ENCODE measurements around the gene PGBD5.
A peak's percentile ranks its signal among the peaks of the same experiment; 100 is the strongest.

PGBD5 gene

DNA sequence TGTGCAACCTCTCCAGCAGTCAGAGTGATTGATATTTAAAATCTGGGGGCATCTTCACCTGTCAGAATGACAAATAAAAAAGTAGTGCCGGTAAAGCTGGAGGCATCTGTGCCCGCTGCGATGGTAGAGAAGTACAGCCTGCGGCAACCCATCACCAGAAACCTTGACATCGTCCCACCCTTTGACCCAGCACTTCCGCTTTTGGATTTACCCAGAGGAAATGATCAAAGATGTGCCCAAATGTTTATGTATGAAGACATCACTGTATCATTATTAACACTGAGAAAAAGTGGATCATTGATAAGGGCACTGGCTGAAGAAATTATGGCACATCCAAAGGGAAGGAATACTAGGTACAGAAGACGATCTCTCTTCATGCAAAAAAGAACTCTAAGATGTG lies 96.0 kb downstream of the PGBD5 start:
- H4K8ac ChIP-seq (ENCODE audit: low read length): no peak overlapping the region
- H3K27ac ChIP-seq (ENCODE audit: low read length, poor library complexity, severe bottlenecking): no peak overlapping the region
- H3K36me3 ChIP-seq (ENCODE audit: control insufficient read depth in 1 of 2, insufficient read depth in 2 of 2, low read depth in 1 of 2, low read length in 2 of 2): no peaks in the 10 kb centered on the region
- H3K9ac ChIP-seq (ENCODE audit: low read length): no peak overlapping the region
- DNase-seq: no peak
- no peak overlapping the region for H2BK12ac ChIP-seq (ENCODE audit: low read length in 2 of 2)
- no peak overlapping the region for H2BK5ac ChIP-seq (ENCODE audit: low read depth, low read length, poor library complexity, severe bottlenecking)
- no peak overlapping the region for H2AFZ ChIP-seq (ENCODE audit: low read depth, low read length)
- no peak overlapping the region for H2BK15ac ChIP-seq (ENCODE audit: low read depth, poor library complexity, severe bottlenecking)
- peaks cover 6% of the 10 kb centered on the region for H3K4me1 ChIP-seq (ENCODE audit: control insufficient read depth, insufficient read depth, low read depth, low read length)
- no peak overlapping the region for H3K23ac ChIP-seq (ENCODE audit: low read length in 2 of 2)
- no peak overlapping the region for H2BK120ac ChIP-seq (ENCODE audit: low read depth, low read length)
- no peaks in the 10 kb centered on the region for H3K79me1 ChIP-seq (replicated peaks; ENCODE audit: low read length, poor library complexity, severe bottlenecking)
- H3K4ac ChIP-seq (ENCODE audit: low read depth in 1 of 2, low read length in 2 of 2): no peak overlapping the region
- no peak overlapping the region for H4K91ac ChIP-seq (ENCODE audit: low read length)
- no peaks in the 10 kb centered on the region for H3K9me3 ChIP-seq (ENCODE audit: control insufficient read depth, low read length)
- 98% methylated on average over 5 of the region's 7 CpGs for WGBS
- no peak overlapping the region for H3K18ac ChIP-seq (ENCODE audit: low read depth in 1 of 2, low read length in 2 of 2)
- peaks cover 0 to 17% of the 10 kb centered on the region in 2 experiments for H3K27me3 ChIP-seq (ENCODE audit: control insufficient read depth in 1 of 2, insufficient read depth in 1 of 2, low read length in 2 of 2)
- no peak overlapping the region for H3K14ac ChIP-seq (ENCODE audit: low read length in 2 of 2)
- no peak overlapping the region for H3K4me2 ChIP-seq (ENCODE audit: low read length, poor library complexity, severe bottlenecking)
- H2AK5ac ChIP-seq (ENCODE audit: low read length, severe bottlenecking): no peak overlapping the region
- no peak overlapping the region for H3K4me3 ChIP-seq (ENCODE audit: insufficient read depth in 1 of 2, low read depth in 1 of 2, low read length in 2 of 2)

GRCh38 chr1:230328342-230329015 lies 97.7 kb downstream of the PGBD5 start:
- Histone ChIP-seq H3K4me2 (ENCODE audit: low read length, poor library complexity, severe bottlenecking) (no peak overlapping the region), H3K4ac (ENCODE audit: low read depth in 1 of 2, low read length in 2 of 2) (no peak overlapping the region), H2BK5ac (ENCODE audit: low read depth, low read length, poor library complexity, severe bottlenecking) (no peak overlapping the region), H2AFZ (ENCODE audit: low read depth, low read length) (no peak overlapping the region), H2BK15ac (ENCODE audit: low read depth, poor library complexity, severe bottlenecking) (no peak overlapping the region), H3K36me3 (ENCODE audit: control insufficient read depth in 1 of 2, insufficient read depth in 2 of 2, low read depth in 1 of 2, low read length in 2 of 2) (no peaks in the 10 kb centered on the region), H3K4me3 (ENCODE audit: insufficient read depth in 1 of 2, low read depth in 1 of 2, low read length in 2 of 2) (no peak overlapping the region), H3K14ac (ENCODE audit: low read length in 2 of 2) (no peak overlapping the region), H3K79me1 (replicated peaks; ENCODE audit: low read length, poor library complexity, severe bottlenecking) (no peaks in the 10 kb centered on the region), H3K18ac (ENCODE audit: low read depth in 1 of 2, low read length in 2 of 2) (no peak overlapping the region), H3K27me3 (ENCODE audit: control insufficient read depth in 1 of 2, insufficient read depth in 1 of 2, low read length in 2 of 2) (peaks cover 0 to 16% of the 10 kb centered on the region in 2 experiments), H2AK5ac (ENCODE audit: low read length, severe bottlenecking) (no peak overlapping the region), H2BK12ac (ENCODE audit: low read length in 2 of 2) (no peak overlapping the region), H3K4me1 (ENCODE audit: control insufficient read depth, insufficient read depth, low read depth, low read length) (peaks cover 6% of the 10 kb centered on the region), H4K91ac (ENCODE audit: low read length) (no peak overlapping the region), H4K8ac (ENCODE audit: low read length) (no peak overlapping the region), H3K9me3 (ENCODE audit: control insufficient read depth, low read length) (no peaks in the 10 kb centered on the region), H3K23ac (ENCODE audit: low read length in 2 of 2) (no peak overlapping the region), H3K9ac (ENCODE audit: low read length) (no peak overlapping the region), H3K27ac (ENCODE audit: low read length, poor library complexity, severe bottlenecking) (no peak overlapping the region), H2BK120ac (ENCODE audit: low read depth, low read length) (no peak overlapping the region)
- peak; percentile 4 for DNase-seq
- WGBS: 79% methylated on average over 7 of the region's 7 CpGs

- no peak overlapping the region for H2BK12ac ChIP-seq (ENCODE audit: low read length in 2 of 2)
- no peak overlapping the region for H2BK5ac ChIP-seq (ENCODE audit: low read depth, low read length, poor library complexity, severe bottlenecking)
- H2BK120ac ChIP-seq (ENCODE audit: low read depth, low read length): no peak overlapping the region
- H3K4me1 ChIP-seq (ENCODE audit: control insufficient read depth, insufficient read depth, low read depth, low read length): peaks cover 6% of the 10 kb centered on the region
- no peak overlapping the region for H4K91ac ChIP-seq (ENCODE audit: low read length)
- H2BK15ac ChIP-seq (ENCODE audit: low read depth, poor library complexity, severe bottlenecking): no peak overlapping the region
- H2AK5ac ChIP-seq (ENCODE audit: low read length, severe bottlenecking): no peak overlapping the region
- H3K23ac ChIP-seq (ENCODE audit: low read length in 2 of 2): no peak overlapping the region
- no peak overlapping the region for H3K4me2 ChIP-seq (ENCODE audit: low read length, poor library complexity, severe bottlenecking)
- H3K27me3 ChIP-seq (ENCODE audit: control insufficient read depth in 1 of 2, insufficient read depth in 1 of 2, low read length in 2 of 2): peaks cover 0 to 16% of the 10 kb centered on the region in 2 experiments
- H4K8ac ChIP-seq (ENCODE audit: low read length): no peak overlapping the region
- H3K18ac ChIP-seq (ENCODE audit: low read depth in 1 of 2, low read length in 2 of 2): no peak overlapping the region
- H3K36me3 ChIP-seq (ENCODE audit: control insufficient read depth in 1 of 2, insufficient read depth in 2 of 2, low read depth in 1 of 2, low read length in 2 of 2): no peaks in the 10 kb centered on the region
- no peak overlapping the region for H3K14ac ChIP-seq (ENCODE audit: low read length in 2 of 2)
- peak; percentile 42 for DNase-seq
- no peak overlapping the region for H3K4ac ChIP-seq (ENCODE audit: low read depth in 1 of 2, low read length in 2 of 2)
- no peaks in the 10 kb centered on the region for H3K9me3 ChIP-seq (ENCODE audit: control insufficient read depth, low read length)
- WGBS: 61% methylated on average over 9 of the region's 9 CpGs
- H3K4me3 ChIP-seq (ENCODE audit: insufficient read depth in 1 of 2, low read depth in 1 of 2, low read length in 2 of 2): no peak overlapping the region
- no peak overlapping the region for H2AFZ ChIP-seq (ENCODE audit: low read depth, low read length)
- H3K9ac ChIP-seq (ENCODE audit: low read length): no peak overlapping the region
- no peak overlapping the region for H3K27ac ChIP-seq (ENCODE audit: low read length, poor library complexity, severe bottlenecking)
- no peaks in the 10 kb centered on the region for H3K79me1 ChIP-seq (replicated peaks; ENCODE audit: low read length, poor library complexity, severe bottlenecking)
These were observed 98.2 kb downstream of the PGBD5 start for GRCh38 chr1:230327892-230328284.

GRCh38 chr1:230326971-230327891 lies 98.9 kb downstream of the PGBD5 start:
- H2BK12ac ChIP-seq (ENCODE audit: low read length in 2 of 2): no peak overlapping the region
- H3K18ac ChIP-seq (ENCODE audit: low read depth in 1 of 2, low read length in 2 of 2): no peak overlapping the region
- peak; percentile 10 for DNase-seq
- 87% methylated on average over 31 of the region's 31 CpGs for WGBS
- no peak overlapping the region for H2BK5ac ChIP-seq (ENCODE audit: low read depth, low read length, poor library complexity, severe bottlenecking)
- H2BK120ac ChIP-seq (ENCODE audit: low read depth, low read length): no peak overlapping the region
- H3K4me1 ChIP-seq (ENCODE audit: control insufficient read depth, insufficient read depth, low read depth, low read length): peaks cover 6% of the 10 kb centered on the region
- H3K14ac ChIP-seq (ENCODE audit: low read length in 2 of 2): no peak overlapping the region
- H2AK5ac ChIP-seq (ENCODE audit: low read length, severe bottlenecking): no peak overlapping the region
- no peak overlapping the region for H3K9ac ChIP-seq (ENCODE audit: low read length)
- no peak overlapping the region for H4K91ac ChIP-seq (ENCODE audit: low read length)
- H3K27ac ChIP-seq (ENCODE audit: low read length, poor library complexity, severe bottlenecking): no peak overlapping the region
- no peak overlapping the region for H4K8ac ChIP-seq (ENCODE audit: low read length)
- no peak overlapping the region for H3K4me2 ChIP-seq (ENCODE audit: low read length, poor library complexity, severe bottlenecking)
- no peak overlapping the region for H2BK15ac ChIP-seq (ENCODE audit: low read depth, poor library complexity, severe bottlenecking)
- peaks cover 0 to 15% of the 10 kb centered on the region in 2 experiments for H3K27me3 ChIP-seq (ENCODE audit: control insufficient read depth in 1 of 2, insufficient read depth in 1 of 2, low read length in 2 of 2)
- no peak overlapping the region for H3K23ac ChIP-seq (ENCODE audit: low read length in 2 of 2)
- no peak overlapping the region for H3K4ac ChIP-seq (ENCODE audit: low read depth in 1 of 2, low read length in 2 of 2)
- H3K4me3 ChIP-seq (ENCODE audit: insufficient read depth in 1 of 2, low read depth in 1 of 2, low read length in 2 of 2): no peak overlapping the region
- no peaks in the 10 kb centered on the region for H3K9me3 ChIP-seq (ENCODE audit: control insufficient read depth, low read length)
- no peaks in the 10 kb centered on the region for H3K79me1 ChIP-seq (replicated peaks; ENCODE audit: low read length, poor library complexity, severe bottlenecking)
- H2AFZ ChIP-seq (ENCODE audit: low read depth, low read length): no peak overlapping the region
- H3K36me3 ChIP-seq (ENCODE audit: control insufficient read depth in 1 of 2, insufficient read depth in 2 of 2, low read depth in 1 of 2, low read length in 2 of 2): no peaks in the 10 kb centered on the region
